Esophagus (tissue), 2 donors: ENCODE data around the gene C21orf58. TPM values are rescaled to one million over a fixed set of nuclear protein-coding genes. Genes with fewer than 3 reads are reported as not detected.

Experiments
- H3K27ac ChIP-seq, 2 donors: one replicate each; pipeline ENCODE4 v1.5.1; 2013; ENCODE audit warnings: low read depth in 2 of 2, mild to moderate bottlenecking in 2 of 2, inconsistent platforms in 1 of 2, low read length in 1 of 2, moderate library complexity in 1 of 2
- H3K27me3 ChIP-seq, 2 donors: one replicate each; pipeline ENCODE4 v1.6.1; 2013; ENCODE audit warnings: low read length in 2 of 2, control low read depth in 1 of 2, mild to moderate bottlenecking in 1 of 2; ENCODE audit not compliant: insufficient read depth in 2 of 2, control insufficient read depth in 1 of 2
- H3K36me3 ChIP-seq, 2 donors: one replicate each; pipeline ENCODE4 v1.6.1; 2013; ENCODE audit warnings: low read length in 1 of 2; ENCODE audit not compliant: control insufficient read depth in 2 of 2, insufficient read depth in 2 of 2
- H3K4me1 ChIP-seq, 2 donors: one replicate each; pipeline ENCODE4 v1.6.1; 2013; ENCODE audit warnings: low read length in 1 of 2; ENCODE audit not compliant: control insufficient read depth in 2 of 2, insufficient read depth in 2 of 2
- H3K4me3 ChIP-seq, 2 donors: one replicate each; pipeline ENCODE4 v1.5.1; 2013; ENCODE audit warnings: low read length in 2 of 2, mild to moderate bottlenecking in 2 of 2, low read depth in 1 of 2, moderate library complexity in 1 of 2
- H3K9me3 ChIP-seq, 2 donors: one replicate each; pipeline ENCODE4 v1.6.1; 2013; ENCODE audit warnings: mild to moderate bottlenecking in 2 of 2, low read depth in 1 of 2, low read length in 1 of 2, moderate library complexity in 1 of 2; ENCODE audit not compliant: control insufficient read depth in 2 of 2, insufficient read depth in 1 of 2
- WGBS, 2 donors: extraction: QIAGEN DNeasy Blood & Tissue Kit; methylation state at CpG; one replicate each; pipeline ENCODE4 v1.1.7; 2013; 5-methylcytosine and 5-hydroxymethylcytosine counted together
- polyA plus RNA-seq, 2 donors: library from polyadenylated mRNA; stranded (reverse); fragments of 200-250 nt; gene quantifications; one replicate each; pipeline ENCODE4 v1.2.3, GENCODE V29; 2013
- donor health status: healthy with polysubstance abuse.
- donor health status: Bipolar disorder and iron deficiency.

C21orf58 gene
- polyA plus RNA-seq, 2 donors, result 2.5 to 7.1 TPM

- Histone ChIP-seq H3K4me1 (no peaks in the 10 kb centered on the region), H3K27me3 (no peaks in the 10 kb centered on the region), H3K9me3 (no peaks in the 10 kb centered on the region), H3K36me3 (peaks cover 0 to 4% of the 10 kb centered on the region in 2 donors), H3K4me3 (no peak overlapping the region), H3K27ac (no peak overlapping the region)
- 62 to 78% methylated on average over 6 of the region's 6 CpGs for WGBS, 2 donors
These were observed 34.0 kb downstream of the C21orf58 start for GRCh38 chr21:46289655-46290179.

GRCh38 chr21:46287541-46287940, 36.1 kb downstream of the C21orf58 start:
- H3K4me3 ChIP-seq, result no peak overlapping the region
- H3K36me3 ChIP-seq, result peaks cover 0 to 4% of the 10 kb centered on the region in 2 donors
- WGBS, 2 donors, result 85 to 90% methylated on average over 10 of the region's 10 CpGs
- no peaks in the 10 kb centered on the region for H3K9me3 ChIP-seq
- no peaks in the 10 kb centered on the region for H3K27me3 ChIP-seq
- H3K4me1 ChIP-seq, result peaks cover 0 to 5% of the 10 kb centered on the region in 2 donors
- H3K27ac ChIP-seq, result no peak overlapping the region

- Histone ChIP-seq H3K9me3 (no peaks in the 10 kb centered on the region), H3K4me1 (peaks cover 0 to 5% of the 10 kb centered on the region in 2 donors), H3K4me3 (peak overlapping the region; percentile 82 to 95), H3K27ac (peak overlapping the region; percentile 98 to 99), H3K27me3 (no peaks in the 10 kb centered on the region), H3K36me3 (no peaks in the 10 kb centered on the region)
- WGBS, 2 donors, result 0 to 1% methylated on average over 16 of the region's 16 CpGs
These were observed 37.0 kb downstream of the C21orf58 start for GRCh38 chr21:46286648-46287002.

- H3K9me3 ChIP-seq, result no peaks in the 10 kb centered on the region
- peak within 1 kb of the TSS; percentile 82 to 95 for H3K4me3 ChIP-seq
- peak within 1 kb of the TSS; percentile 98 to 99 for H3K27ac ChIP-seq
- peaks cover 0 to 5% of the 10 kb centered on the region in 2 donors for H3K4me1 ChIP-seq
- H3K27me3 ChIP-seq, result no peaks in the 10 kb centered on the region
- H3K36me3 ChIP-seq, result no peaks in the 10 kb centered on the region
- WGBS, 2 donors, result 1% methylated on average over 79 to 105 of the region's 105 CpGs
These were observed 37.7 kb downstream of the C21orf58 start, which contains the start of gene YBEY for GRCh38 chr21:46285761-46286647. Gene YBEY, plus strand, starts transcription at chr21:46286342. Its CDS starts 572 bp downstream, at chr21:46286914.

GRCh38 chr21:46285206-46285661, 38.4 kb downstream of the C21orf58 start, which contains the start of gene MCM3AP:
Gene MCM3AP, minus strand, starts transcription at chr21:46285611. Its CDS starts 325 bp downstream, at chr21:46285286.
- H3K4me1 ChIP-seq, result peaks cover 0 to 5% of the 10 kb centered on the region in 2 donors
- no peaks in the 10 kb centered on the region for H3K27me3 ChIP-seq
- peak within 1 kb of the TSS; percentile 82 to 95 for H3K4me3 ChIP-seq
- WGBS, 2 donors, result 28 to 29% methylated on average over 6 of the region's 6 CpGs
- H3K27ac ChIP-seq, result peak within 1 kb of the TSS; percentile 98 to 99
- no peaks in the 10 kb centered on the region for H3K9me3 ChIP-seq
- peaks cover under 1 to 2% of the 10 kb centered on the region in 2 donors for H3K36me3 ChIP-seq

GRCh38 chr21:46284733-46285132, 38.9 kb downstream of the C21orf58 start:
- Histone ChIP-seq H3K27me3 (no peaks in the 10 kb centered on the region), H3K36me3 (peaks cover 4 to 5% of the 10 kb centered on the region in 2 donors), H3K27ac (peak overlapping the region in 1 of 2 donors; percentile 20), H3K4me1 (peaks cover 0 to 5% of the 10 kb centered on the region in 2 donors), H3K9me3 (no peaks in the 10 kb centered on the region), H3K4me3 (peak overlapping the region in 1 of 2 donors; percentile 82)
- 78 to 88% methylated on average over 1 of the region's 1 CpG for WGBS, 2 donors

- H3K36me3 ChIP-seq, result peaks cover 10% of the 10 kb centered on the region in 2 donors
- no peaks in the 10 kb centered on the region for H3K9me3 ChIP-seq
- peaks cover 0 to 5% of the 10 kb centered on the region in 2 donors for H3K4me1 ChIP-seq
- H3K4me3 ChIP-seq, result no peak overlapping the region
- 70 to 74% methylated on average over 15 of the region's 15 CpGs for WGBS, 2 donors
- H3K27ac ChIP-seq, result peak overlapping the region in 1 of 2 donors; percentile 1
- H3K27me3 ChIP-seq, result no peaks in the 10 kb centered on the region
These were observed 39.5 kb downstream of the C21orf58 start for GRCh38 chr21:46284077-46284644.

GRCh38 chr21:46274797-46275390, 48.8 kb downstream of the C21orf58 start:
- no peaks in the 10 kb centered on the region for H3K9me3 ChIP-seq
- peaks cover 31 to 47% of the 10 kb centered on the region in 2 donors for H3K36me3 ChIP-seq
- WGBS, 2 donors, result 93 to 94% methylated on average over 11 of the region's 11 CpGs
- no peak overlapping the region for H3K27ac ChIP-seq
- H3K4me1 ChIP-seq, result peaks cover 0 to 2% of the 10 kb centered on the region in 2 donors
- H3K27me3 ChIP-seq, result no peaks in the 10 kb centered on the region
- no peak overlapping the region for H3K4me3 ChIP-seq

- no peak overlapping the region for H3K27ac ChIP-seq
- peaks cover 0 to 2% of the 10 kb centered on the region in 2 donors for H3K4me1 ChIP-seq
- 96 to 99% methylated on average over 14 of the region's 14 CpGs for WGBS, 2 donors
- peaks cover 29 to 43% of the 10 kb centered on the region in 2 donors for H3K36me3 ChIP-seq
- no peaks in the 10 kb centered on the region for H3K9me3 ChIP-seq
- H3K4me3 ChIP-seq, result no peak overlapping the region
- no peaks in the 10 kb centered on the region for H3K27me3 ChIP-seq
These were observed 50.3 kb downstream of the C21orf58 start for GRCh38 chr21:46273341-46273740.
